C4-2B (cell line): Measurements from ENCODE around the gene KRTAP6-2.

Experiments used
- CTCF ChIP-seq: fragments of 450-650 bp; conservative IDR thresholded peaks from 2 replicates; pipeline ENCODE4 v1.5.1; 2017; ENCODE audit warnings: mild to moderate bottlenecking
- ZFX ChIP-seq: fragments of 450-650 bp; IDR thresholded peaks from 2 replicates; pipeline ENCODE4 v1.6.1; 2017

- TF ChIP-seq CTCF: no peak
- no peak for TF ChIP-seq ZFX
Observed at GRCh38 chr21:30616125-30616524, 17.4 kb upstream of the KRTAP6-2 start, which contains the start of gene KRTAP20-1.
